Keratinocyte (primary cell): ENCODE measurements around the gene ANKRD49. TPM values are rescaled to one million over a fixed set of nuclear protein-coding genes. Genes with fewer than 3 reads are reported as not detected.

ENCODE experiments used
- DNase-seq: peaks from one replicate; pipeline ENCODE4 v3.0.0-alpha.2; 2011; ENCODE audit warnings: low read depth, missing footprints, low spot score
- FAIRE-seq: peaks from 2 replicates; lab custom pipeline; 2011; peaks lifted over from hg19 to GRCh38; lab: Jason Lieb, UNC
- H2AFZ ChIP-seq: 2 replicates; pipeline ENCODE4 v1.6.0; 2012; ENCODE audit warnings: low read length, control low read depth, inconsistent platforms; ENCODE audit not compliant: control insufficient read depth
- H3K27ac ChIP-seq: 2 replicates; pipeline ENCODE4 v1.5.1; 2011; ENCODE audit warnings: low read length; ENCODE audit not compliant: control insufficient read depth, insufficient read depth
- H3K27me3 ChIP-seq: 3 replicates; pipeline ENCODE4 v1.6.0; 2011; ENCODE audit warnings: low read length; ENCODE audit not compliant: control insufficient read depth, insufficient read depth; ENCODE audit errors: extremely low read depth
- H3K36me3 ChIP-seq, 2 experiments: 2 replicates in 1 of 2; 3 replicates in 1 of 2; pipeline ENCODE4 v1.5.1; 2011; ENCODE audit warnings: low read length in 2 of 2, mild to moderate bottlenecking in 1 of 2; ENCODE audit not compliant: control insufficient read depth in 2 of 2, insufficient read depth in 2 of 2; ENCODE audit errors: extremely low read depth in 1 of 2
- H3K4me1 ChIP-seq: 3 replicates; pipeline ENCODE4 v1.5.1; 2011; ENCODE audit warnings: low read length; ENCODE audit not compliant: control insufficient read depth, insufficient read depth; ENCODE audit errors: extremely low read depth
- H3K4me2 ChIP-seq: 3 replicates; pipeline ENCODE4 v1.6.0; 2011; ENCODE audit warnings: low read depth, low read length; ENCODE audit not compliant: control insufficient read depth, insufficient read depth; ENCODE audit errors: extremely low read depth
- H3K4me3 ChIP-seq, 3 experiments: fragments of 200-600 bp in 1 of 3; sonication (generic) in 1 of 3; 2 replicates in 2 of 3; 3 replicates in 1 of 3; pipeline ENCODE4 v1.5.1; 2011 to 2016; ENCODE audit warnings: low read length in 3 of 3, mild to moderate bottlenecking in 3 of 3, control low read depth in 2 of 3, inconsistent platforms in 1 of 3, low read depth in 1 of 3, mixed read lengths in 1 of 3, mixed run types in 1 of 3, moderate library complexity in 1 of 3; ENCODE audit not compliant: control insufficient read depth in 2 of 3, insufficient read depth in 2 of 3; ENCODE audit errors: extremely low read depth in 1 of 3
- H3K79me2 ChIP-seq: 2 replicates; pipeline ENCODE4 v1.6.0; 2012; ENCODE audit warnings: low read length; ENCODE audit not compliant: control insufficient read depth, insufficient read depth
- H3K9ac ChIP-seq: 3 replicates; pipeline ENCODE4 v1.6.0; 2011; ENCODE audit warnings: low read length; ENCODE audit not compliant: control insufficient read depth, insufficient read depth; ENCODE audit errors: extremely low read depth
- H3K9me1 ChIP-seq: 3 replicates; pipeline ENCODE4 v1.6.0; 2011; ENCODE audit warnings: low read length; ENCODE audit not compliant: control insufficient read depth, insufficient read depth; ENCODE audit errors: extremely low read depth
- H3K9me3 ChIP-seq: 2 replicates; pipeline ENCODE4 v1.5.1; 2012; ENCODE audit warnings: low read depth, low read length; ENCODE audit not compliant: control insufficient read depth
- H4K20me1 ChIP-seq: 3 replicates; pipeline ENCODE4 v1.6.0; 2011; ENCODE audit warnings: low read length; ENCODE audit not compliant: control insufficient read depth, insufficient read depth; ENCODE audit errors: extremely low read depth
- EZH2 ChIP-seq: IDR thresholded peaks from one replicate; pipeline ENCODE4 v1.6.1; 2012; ENCODE audit warnings: inconsistent platforms, mild to moderate bottlenecking, low read length, moderate library complexity
- dilution Hi-C: fragments of 300-500 bp; cut with MboI; formaldehyde crosslinking; loops from one replicate; pipeline ENCODE4 v1.7.0; 2020; ENCODE audit warnings: low sequenced_read_pairs; ENCODE audit not compliant: extremely low pct_ligation_motif_present
- polyA plus RNA-seq, 5 experiments: library from polyadenylated mRNA; depleted of rRNA in 3 of 5; stranded (reverse) in 3 of 5; stranded (forward) in 1 of 5; unstranded in 1 of 5; fragments of >200 nt; gene quantifications; 1 replicate in 1 of 5; 2 replicates in 3 of 5; 3 replicates in 1 of 5; pipeline versions ENCODE4 v1.2.1 to v1.2.3, GENCODE V29; 2011 to 2012; ENCODE audit warnings: missing spikeins in 2 of 5, low read depth in 1 of 5, low replicate concordance in 1 of 5
- TF ChIP-seq, protein P1 (sequence below), 3 experiments: IDR thresholded peaks in 1 of 3; conservative IDR thresholded peaks in 1 of 3; optimal IDR thresholded peaks in 1 of 3; 2 replicates in 2 of 3; 3 replicates in 1 of 3; pipeline versions ENCODE3 to v1.5.1; 2011; ENCODE audit warnings: low read length in 3 of 3, mild to moderate bottlenecking in 3 of 3, moderate library complexity in 2 of 3, control low read depth in 1 of 3, inconsistent platforms in 1 of 3; ENCODE audit not compliant: insufficient read depth in 2 of 3; ENCODE audit errors: extremely low read depth in 1 of 3

The ANKRD49 gene
- polyA plus RNA-seq, 1 donor (not counting 4 experiments of a cell fraction or from before 2014, with no cell fraction given) = 17.1 TPM

DNA sequence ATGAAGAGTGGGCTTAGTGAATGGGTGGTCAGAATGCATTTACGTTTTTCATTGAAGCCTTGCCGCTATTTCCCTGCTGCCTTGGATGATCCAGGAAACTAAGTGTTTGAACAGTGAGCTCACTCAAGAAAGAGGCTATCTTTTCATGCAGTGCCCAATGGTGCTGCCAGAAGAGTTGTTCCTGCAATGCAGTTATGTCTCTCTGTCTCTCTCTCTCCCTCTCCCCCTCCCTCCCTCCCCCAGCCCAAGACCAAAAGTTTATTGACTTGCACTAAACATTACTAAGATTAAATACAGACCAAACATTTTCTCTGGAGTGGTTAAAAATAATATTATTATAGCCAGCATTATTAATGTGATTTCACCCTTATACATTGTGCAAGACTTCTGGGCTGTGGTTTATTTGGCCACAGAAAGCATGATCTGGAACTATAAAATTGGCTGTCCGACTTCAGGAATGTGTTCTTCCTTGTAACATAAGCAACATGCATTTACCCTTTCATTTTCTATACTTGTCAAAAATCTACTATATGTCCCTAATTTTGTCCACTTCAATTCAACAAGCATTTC lies 43.3 kb downstream of the ANKRD49 start:
- no peak for FAIRE-seq
- H4K20me1 ChIP-seq = no peaks in the 10 kb centered on the region
- H3K4me1 ChIP-seq = no peaks in the 10 kb centered on the region
- H3K27ac ChIP-seq = no peak overlapping the region
- peaks cover 4% of the 10 kb centered on the region for H3K27me3 ChIP-seq
- no peak overlapping the region for H2AFZ ChIP-seq
- DNase-seq = no peak
- no peaks in the 10 kb centered on the region for H3K9me3 ChIP-seq
- dilution Hi-C loops = no loop called here
- no peak overlapping the region for H3K4me2 ChIP-seq
- no peaks in the 10 kb centered on the region for H3K36me3 ChIP-seq
- TF ChIP-seq, protein P1, sequence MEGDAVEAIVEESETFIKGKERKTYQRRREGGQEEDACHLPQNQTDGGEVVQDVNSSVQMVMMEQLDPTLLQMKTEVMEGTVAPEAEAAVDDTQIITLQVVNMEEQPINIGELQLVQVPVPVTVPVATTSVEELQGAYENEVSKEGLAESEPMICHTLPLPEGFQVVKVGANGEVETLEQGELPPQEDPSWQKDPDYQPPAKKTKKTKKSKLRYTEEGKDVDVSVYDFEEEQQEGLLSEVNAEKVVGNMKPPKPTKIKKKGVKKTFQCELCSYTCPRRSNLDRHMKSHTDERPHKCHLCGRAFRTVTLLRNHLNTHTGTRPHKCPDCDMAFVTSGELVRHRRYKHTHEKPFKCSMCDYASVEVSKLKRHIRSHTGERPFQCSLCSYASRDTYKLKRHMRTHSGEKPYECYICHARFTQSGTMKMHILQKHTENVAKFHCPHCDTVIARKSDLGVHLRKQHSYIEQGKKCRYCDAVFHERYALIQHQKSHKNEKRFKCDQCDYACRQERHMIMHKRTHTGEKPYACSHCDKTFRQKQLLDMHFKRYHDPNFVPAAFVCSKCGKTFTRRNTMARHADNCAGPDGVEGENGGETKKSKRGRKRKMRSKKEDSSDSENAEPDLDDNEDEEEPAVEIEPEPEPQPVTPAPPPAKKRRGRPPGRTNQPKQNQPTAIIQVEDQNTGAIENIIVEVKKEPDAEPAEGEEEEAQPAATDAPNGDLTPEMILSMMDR (optimal IDR thresholded peaks at IDR 0.05 in 1 of 3, IDR thresholded peaks at IDR 0.05 in 1 of 3, conservative IDR thresholded peaks at IDR 0.05 in 1 of 3; ENCODE audit: extremely low read depth in 1 of 3, insufficient read depth in 2 of 3, low read length in 3 of 3) = no peak
- TF ChIP-seq EZH2 = no peak
- H3K4me3 ChIP-seq = no peak overlapping the region
- no peak overlapping the region for H3K9ac ChIP-seq
- H3K79me2 ChIP-seq = no peaks in the 10 kb centered on the region
- H3K9me1 ChIP-seq = no peaks in the 10 kb centered on the region

- Histone ChIP-seq H4K20me1 (no peaks in the 10 kb centered on the region), H3K4me2 (no peak overlapping the region), H3K4me1 (peaks cover 2% of the 10 kb centered on the region), H3K79me2 (no peaks in the 10 kb centered on the region), H3K9me3 (no peaks in the 10 kb centered on the region), H3K4me3 (no peak overlapping the region), H3K27me3 (peaks cover 4% of the 10 kb centered on the region), H2AFZ (no peak overlapping the region), H3K9me1 (no peaks in the 10 kb centered on the region), H3K9ac (no peak overlapping the region), H3K27ac (no peak overlapping the region), H3K36me3 (no peaks in the 10 kb centered on the region)
- dilution Hi-C loops = no loop called here
- DNase-seq (no peak), FAIRE-seq (no peak)
- TF ChIP-seq, protein P1 (optimal IDR thresholded peaks at IDR 0.05 in 1 of 3, IDR thresholded peaks at IDR 0.05 in 1 of 3, conservative IDR thresholded peaks at IDR 0.05 in 1 of 3; ENCODE audit: extremely low read depth in 1 of 3, insufficient read depth in 2 of 3, low read length in 3 of 3) = peak in 1 of 3 experiments; percentile 7
- TF ChIP-seq EZH2 = no peak
These were observed 45.6 kb downstream of the ANKRD49 start for GRCh38 chr11:94539420-94539819.
